Panc1 (cell line): ENCODE data around the gene IRAK4. TPM values are rescaled to one million over a fixed set of nuclear protein-coding genes. Genes with fewer than 3 reads are reported as not detected.

ENCODE experiments used
- ATAC-seq: fragments of 200-7000 bp; cut with Tn5 transposase; 2 replicates; pipeline ENCODE4 v1.9.1; 2020; ENCODE audit warnings: mild to moderate bottlenecking, moderate library complexity
- BruUV-seq: library from RNA; stranded (reverse); fragments of 400-500 nt; replicated peaks from 2 replicates; lab custom pipeline; 2021; lab: Mats Ljungman, UMichigan
- CTCF ChIA-PET: fragments of 300-600 bp; sonication (Branson Sonifier 250); formaldehyde crosslinking; loops from one replicate; lab custom pipeline; 2022; ENCODE audit warnings: antibody characterized with exemption; lab: Charles Lee
- POLR2A ChIA-PET: fragments of 300-600 bp; sonication (Branson Sonifier 250); formaldehyde crosslinking; loops from one replicate; lab custom pipeline; 2022; ENCODE audit warnings: antibody characterized with exemption; lab: Charles Lee
- DNase-seq: peaks from one replicate; pipeline ENCODE4 v3.0.0-alpha.2; 2010; ENCODE audit warnings: low read depth, low spot score
- H3K27ac ChIP-seq: 2 replicates; pipeline ENCODE4 v1.5.1; 2011; ENCODE audit warnings: mild to moderate bottlenecking, low read length, inconsistent platforms
- H3K27me3 ChIP-seq: fragments of 200-500 bp; sonication (Bioruptor generic); 2 replicates; pipeline ENCODE4 v1.6.0; 2014; ENCODE audit warnings: low read length, inconsistent platforms; ENCODE audit not compliant: control insufficient read depth, insufficient read depth
- H3K36me3 ChIP-seq: fragments of 200-500 bp; sonication (Bioruptor generic); 2 replicates; pipeline ENCODE4 v1.5.1; 2014; ENCODE audit warnings: inconsistent platforms, mild to moderate bottlenecking, low read length, moderate library complexity; ENCODE audit not compliant: control insufficient read depth, insufficient read depth
- H3K4me1 ChIP-seq: 2 replicates; pipeline ENCODE4 v1.5.1; 2011; ENCODE audit warnings: inconsistent platforms, mild to moderate bottlenecking, low read length, moderate library complexity; ENCODE audit not compliant: control insufficient read depth, insufficient read depth
- H3K4me3 ChIP-seq, 2 experiments: 2 replicates each; pipeline ENCODE4 v1.5.1; 2011 to 2012; ENCODE audit warnings: low read depth in 2 of 2, low read length in 2 of 2, mild to moderate bottlenecking in 2 of 2, inconsistent platforms in 1 of 2, moderate library complexity in 1 of 2
- H3K9me3 ChIP-seq: fragments of 200-500 bp; sonication (Bioruptor generic); 2 replicates; pipeline ENCODE4 v1.5.1; 2014; ENCODE audit warnings: low read depth, mild to moderate bottlenecking, inconsistent platforms, low read length, moderate library complexity; ENCODE audit not compliant: control insufficient read depth, insufficient read depth
- POLR2AphosphoS5 ChIP-seq: IDR thresholded peaks from 2 replicates; pipeline ENCODE4 v1.6.1; 2012; ENCODE audit warnings: mild to moderate bottlenecking, low read depth, low read length, moderate library complexity
- SIN3A ChIP-seq: IDR thresholded peaks from 2 replicates; pipeline ENCODE4 v1.6.1; 2012; ENCODE audit warnings: low read depth, mild to moderate bottlenecking, low read length, moderate library complexity, borderline replicate concordance; ENCODE audit not compliant: insufficient read depth
- TCF7L2 ChIP-seq: IDR thresholded peaks from 2 replicates; pipeline ENCODE4 v1.6.1; 2011; ENCODE audit warnings: mild to moderate bottlenecking, low read depth, low read length, inconsistent platforms
- in situ Hi-C: cut with HindIII; loops from 2 replicates; pipeline ENCODE4 v1.10.0; 2016; ENCODE audit warnings: low sequenced_read_pairs, low pct_unique_long_range_greater_than_20kb
- intact Hi-C: fragments of 100-400 bp; cut with micrococcal nuclease; formaldehyde crosslinking; loops from one replicate; pipeline ENCODE4 v1.10.0; 2022; ENCODE audit not compliant: unreplicated experiment
- total RNA-seq: library from RNA; stranded (reverse); gene quantifications from one replicate; pipeline ENCODE4 v1.2.1, GENCODE V29; 2021; ENCODE audit not compliant: unreplicated experiment
- TF ChIP-seq, protein P1 (sequence below), 2 experiments: IDR thresholded peaks; 2 replicates each; pipeline ENCODE4 v1.6.1; 2011 to 2012; ENCODE audit warnings: low read depth in 2 of 2, control low read depth in 1 of 2, low read length in 1 of 2, mild to moderate bottlenecking in 1 of 2, moderate library complexity in 1 of 2; ENCODE audit not compliant: insufficient read depth in 1 of 2
- TF ChIP-seq, protein P2 (sequence below): fragments of 450-650 bp; IDR thresholded peaks from 2 replicates; pipeline ENCODE4 v1.5.1; 2017; ENCODE audit warnings: mild to moderate bottlenecking

Gene IRAK4
- total RNA-seq, 1 experiment from 2014 or later: 11.3 TPM

DNA sequence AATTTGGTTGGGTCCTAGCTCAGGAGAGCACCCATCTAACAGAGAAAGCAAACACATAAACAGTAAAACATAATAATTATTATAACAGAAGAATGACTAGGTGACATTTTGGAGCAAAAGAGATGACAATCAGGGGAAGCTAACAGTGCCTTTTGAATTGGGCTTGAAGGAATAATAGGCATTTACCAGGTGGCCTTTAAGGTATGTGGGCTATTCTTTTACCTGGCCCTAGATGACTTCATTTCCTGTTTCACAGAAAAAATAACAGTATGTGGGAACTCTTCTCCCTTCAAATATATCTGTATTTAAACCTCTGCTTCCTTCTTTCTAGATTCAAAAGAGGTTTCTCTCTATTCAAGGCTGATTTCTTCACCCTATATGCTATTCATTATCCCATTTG, 3.8 kb downstream of the IRAK4 start:
- Histone ChIP-seq H3K9me3 (no peaks in the 10 kb centered on the region), H3K27me3 (no peaks in the 10 kb centered on the region), H3K4me3 (no peak overlapping the region), H3K27ac (no peak overlapping the region), H3K36me3 (no peaks in the 10 kb centered on the region), H3K4me1 (peaks cover 8% of the 10 kb centered on the region)
- intact Hi-C loops: no loop called here
- BruUV-seq: no TSS peak
- in situ Hi-C loops: loop anchor here (10.0 kb wide), 1 partner anchor 122 kb away; no protein-coding TSS in a partner anchor
- ChIA-PET CTCF (no interaction called here), POLR2A (no interaction called here)
- ATAC-seq: no peak
- DNase-seq: no peak
- TF ChIP-seq, protein P1, sequence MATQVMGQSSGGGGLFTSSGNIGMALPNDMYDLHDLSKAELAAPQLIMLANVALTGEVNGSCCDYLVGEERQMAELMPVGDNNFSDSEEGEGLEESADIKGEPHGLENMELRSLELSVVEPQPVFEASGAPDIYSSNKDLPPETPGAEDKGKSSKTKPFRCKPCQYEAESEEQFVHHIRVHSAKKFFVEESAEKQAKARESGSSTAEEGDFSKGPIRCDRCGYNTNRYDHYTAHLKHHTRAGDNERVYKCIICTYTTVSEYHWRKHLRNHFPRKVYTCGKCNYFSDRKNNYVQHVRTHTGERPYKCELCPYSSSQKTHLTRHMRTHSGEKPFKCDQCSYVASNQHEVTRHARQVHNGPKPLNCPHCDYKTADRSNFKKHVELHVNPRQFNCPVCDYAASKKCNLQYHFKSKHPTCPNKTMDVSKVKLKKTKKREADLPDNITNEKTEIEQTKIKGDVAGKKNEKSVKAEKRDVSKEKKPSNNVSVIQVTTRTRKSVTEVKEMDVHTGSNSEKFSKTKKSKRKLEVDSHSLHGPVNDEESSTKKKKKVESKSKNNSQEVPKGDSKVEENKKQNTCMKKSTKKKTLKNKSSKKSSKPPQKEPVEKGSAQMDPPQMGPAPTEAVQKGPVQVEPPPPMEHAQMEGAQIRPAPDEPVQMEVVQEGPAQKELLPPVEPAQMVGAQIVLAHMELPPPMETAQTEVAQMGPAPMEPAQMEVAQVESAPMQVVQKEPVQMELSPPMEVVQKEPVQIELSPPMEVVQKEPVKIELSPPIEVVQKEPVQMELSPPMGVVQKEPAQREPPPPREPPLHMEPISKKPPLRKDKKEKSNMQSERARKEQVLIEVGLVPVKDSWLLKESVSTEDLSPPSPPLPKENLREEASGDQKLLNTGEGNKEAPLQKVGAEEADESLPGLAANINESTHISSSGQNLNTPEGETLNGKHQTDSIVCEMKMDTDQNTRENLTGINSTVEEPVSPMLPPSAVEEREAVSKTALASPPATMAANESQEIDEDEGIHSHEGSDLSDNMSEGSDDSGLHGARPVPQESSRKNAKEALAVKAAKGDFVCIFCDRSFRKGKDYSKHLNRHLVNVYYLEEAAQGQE (IDR thresholded peaks at IDR 0.05; ENCODE audit: insufficient read depth in 1 of 2, low read depth in 2 of 2, low read length in 1 of 2): no peak
- TF ChIP-seq, protein P2, sequence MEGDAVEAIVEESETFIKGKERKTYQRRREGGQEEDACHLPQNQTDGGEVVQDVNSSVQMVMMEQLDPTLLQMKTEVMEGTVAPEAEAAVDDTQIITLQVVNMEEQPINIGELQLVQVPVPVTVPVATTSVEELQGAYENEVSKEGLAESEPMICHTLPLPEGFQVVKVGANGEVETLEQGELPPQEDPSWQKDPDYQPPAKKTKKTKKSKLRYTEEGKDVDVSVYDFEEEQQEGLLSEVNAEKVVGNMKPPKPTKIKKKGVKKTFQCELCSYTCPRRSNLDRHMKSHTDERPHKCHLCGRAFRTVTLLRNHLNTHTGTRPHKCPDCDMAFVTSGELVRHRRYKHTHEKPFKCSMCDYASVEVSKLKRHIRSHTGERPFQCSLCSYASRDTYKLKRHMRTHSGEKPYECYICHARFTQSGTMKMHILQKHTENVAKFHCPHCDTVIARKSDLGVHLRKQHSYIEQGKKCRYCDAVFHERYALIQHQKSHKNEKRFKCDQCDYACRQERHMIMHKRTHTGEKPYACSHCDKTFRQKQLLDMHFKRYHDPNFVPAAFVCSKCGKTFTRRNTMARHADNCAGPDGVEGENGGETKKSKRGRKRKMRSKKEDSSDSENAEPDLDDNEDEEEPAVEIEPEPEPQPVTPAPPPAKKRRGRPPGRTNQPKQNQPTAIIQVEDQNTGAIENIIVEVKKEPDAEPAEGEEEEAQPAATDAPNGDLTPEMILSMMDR: no peak
- TF ChIP-seq SIN3A: no peak
- TF ChIP-seq POLR2AphosphoS5: no peak
- no peak for TF ChIP-seq TCF7L2

DNA sequence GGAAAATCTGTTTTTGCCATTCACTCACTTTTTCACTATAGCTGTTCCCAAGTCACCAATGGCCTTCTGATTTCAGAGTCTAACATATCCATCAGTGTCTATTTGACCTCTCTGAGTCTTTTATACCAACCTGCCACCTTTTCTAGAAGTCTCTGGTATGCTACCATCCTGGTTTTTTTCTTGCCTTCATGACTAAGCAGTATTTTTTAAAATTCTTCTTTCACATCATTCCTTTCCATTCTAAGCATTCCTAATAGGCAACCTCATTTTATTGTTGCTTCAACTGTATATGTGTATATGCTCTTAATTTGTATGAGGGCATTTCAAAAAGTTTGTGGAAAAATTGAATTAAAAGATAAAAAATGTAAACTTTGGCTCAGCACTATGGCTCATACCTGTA, 5.0 kb downstream of the IRAK4 start:
- BruUV-seq: no TSS peak

More for the DNA sequence above, 5.0 kb downstream of the IRAK4 start:
- Histone ChIP-seq H3K36me3 (no peaks in the 10 kb centered on the region), H3K27ac (no peak overlapping the region), H3K9me3 (no peaks in the 10 kb centered on the region), H3K4me1 (peaks cover 4% of the 10 kb centered on the region; the same call in 1 of the 2 replicates), H3K4me3 (no peak overlapping the region), H3K27me3 (no peaks in the 10 kb centered on the region)
- POLR2A ChIA-PET: no interaction called here
- in situ Hi-C loops (loop anchor here (10.0 kb wide), 1 partner anchor 121 kb away; no protein-coding TSS in a partner anchor), intact Hi-C loops (no loop called here)
- no peak for TF ChIP-seq SIN3A
- TF ChIP-seq TCF7L2: no peak
- TF ChIP-seq, protein P2: no peak
- TF ChIP-seq, protein P1 (IDR thresholded peaks at IDR 0.05; ENCODE audit: insufficient read depth in 1 of 2, low read depth in 2 of 2, low read length in 1 of 2): no peak
- TF ChIP-seq POLR2AphosphoS5: no peak
- no peak for DNase-seq
- no peak for ATAC-seq
- CTCF ChIA-PET: no interaction called here
